ENCODE data around the gene PEX16.

The PEX16 gene

GRCh38 chr11:45917623-45918330, at the start of gene PEX16:
Gene PEX16 (minus strand): TSS chr11:45917877. CDS start chr11:45917811, 66 bp downstream.
- DNase-seq (ENCODE audit: low read depth in 2 of 2): peak; percentile 85 to 92

- DNase-seq (ENCODE audit: low read depth in 2 of 2): peak; percentile 37
Measured at GRCh38 chr11:45964911-45965389, 47.3 kb upstream of the PEX16 start.

- no peak for DNase-seq (ENCODE audit: low read depth in 2 of 2)
Measured at GRCh38 chr11:45961751-45962240, 44.1 kb upstream of the PEX16 start.

DNA sequence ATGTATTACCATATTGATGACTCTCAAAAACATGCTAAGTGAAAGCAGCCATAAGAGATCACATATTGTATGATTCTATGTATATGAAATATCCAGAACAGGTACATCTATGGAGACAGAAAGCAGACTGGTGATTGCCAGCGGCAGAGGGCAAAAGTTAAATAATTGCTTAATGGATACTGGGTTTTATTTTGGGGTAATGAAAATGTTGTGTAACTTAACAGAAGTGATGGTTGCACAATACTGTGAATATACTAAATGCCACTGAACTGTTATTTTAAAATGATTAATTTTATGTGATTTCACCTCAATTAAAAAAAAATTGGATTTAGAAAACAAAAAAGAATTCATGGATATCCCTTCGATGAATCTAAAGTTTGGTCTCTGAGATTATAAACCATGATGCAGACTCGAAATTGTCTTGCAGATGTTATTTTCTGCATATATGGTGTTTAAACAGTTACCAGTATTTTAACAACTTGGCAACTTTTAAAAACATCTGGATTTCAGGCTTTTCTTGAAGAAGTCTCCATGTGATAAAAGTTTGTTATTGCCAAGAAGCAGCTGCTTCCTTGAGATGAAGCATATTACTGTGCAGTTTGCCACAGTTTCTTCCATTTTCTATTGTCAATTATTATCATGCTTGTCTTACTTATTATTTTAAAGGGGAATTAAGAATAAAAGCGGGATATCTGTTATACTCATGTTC, 42.9 kb upstream of the PEX16 start:
- DNase-seq (ENCODE audit: low read depth in 2 of 2): no peak

GRCh38 chr11:45959851-45960250, 42.2 kb upstream of the PEX16 start:
- DNase-seq (ENCODE audit: low read depth in 2 of 2): no peak

GRCh38 chr11:45949992-45950407, 32.3 kb upstream of the PEX16 start:
- DNase-seq (ENCODE audit: low read depth in 2 of 2): no peak

- DNase-seq (ENCODE audit: low read depth in 2 of 2): no peak
Measured at GRCh38 chr11:45948356-45948755, 30.7 kb upstream of the PEX16 start.

- no peak for DNase-seq (ENCODE audit: low read depth in 2 of 2)
Measured at GRCh38 chr11:45947885-45948284, 30.2 kb upstream of the PEX16 start.

GRCh38 chr11:45945397-45945999, 27.8 kb upstream of the PEX16 start:
- no peak for DNase-seq (ENCODE audit: low read depth in 2 of 2)

- DNase-seq (ENCODE audit: low read depth in 2 of 2): no peak
Measured at GRCh38 chr11:45942381-45942780, 24.7 kb upstream of the PEX16 start.

DNA sequence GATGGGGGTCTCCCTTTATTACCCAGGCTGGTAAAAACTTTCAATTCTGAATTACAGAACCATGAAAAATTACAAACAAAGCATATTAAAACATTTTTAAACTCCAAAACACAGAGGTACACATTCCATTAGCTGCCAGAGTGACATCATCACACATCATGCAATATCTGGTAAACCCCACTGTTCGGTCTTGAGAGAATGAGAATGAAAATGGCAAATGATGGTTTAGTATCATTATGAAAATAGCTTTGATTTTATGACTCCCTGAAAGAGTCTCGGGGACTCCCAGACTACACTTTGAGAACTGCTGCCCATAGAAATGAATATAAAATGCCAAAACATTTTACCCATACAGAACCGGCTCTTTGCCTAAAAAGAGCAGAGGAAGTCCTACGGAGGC, 23.6 kb upstream of the PEX16 start:
- no peak for DNase-seq (ENCODE audit: low read depth in 2 of 2)

DNA sequence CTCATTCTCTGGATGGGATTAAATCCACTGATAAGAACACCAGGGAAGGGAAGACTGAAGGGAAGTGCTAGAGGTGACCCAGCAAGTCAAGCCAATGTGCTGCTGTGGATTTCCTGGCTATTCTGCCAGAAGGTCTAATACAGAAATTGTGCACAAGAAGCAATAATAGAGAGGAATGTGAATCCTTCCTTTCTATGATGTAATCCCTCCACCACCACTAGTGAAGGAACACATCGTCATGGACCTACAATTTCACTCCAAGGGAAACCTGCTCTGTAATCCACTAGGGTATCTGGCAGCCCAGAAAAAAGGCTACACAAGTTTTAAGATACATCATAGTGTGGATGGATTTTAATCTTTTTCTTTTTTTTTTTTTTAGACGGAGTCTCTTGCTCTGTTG, 22.2 kb upstream of the PEX16 start:
- no peak for DNase-seq (ENCODE audit: low read depth in 2 of 2)

- no peak for DNase-seq (ENCODE audit: low read depth in 2 of 2)
Measured at GRCh38 chr11:45937916-45938315, 20.2 kb upstream of the PEX16 start.

DNA sequence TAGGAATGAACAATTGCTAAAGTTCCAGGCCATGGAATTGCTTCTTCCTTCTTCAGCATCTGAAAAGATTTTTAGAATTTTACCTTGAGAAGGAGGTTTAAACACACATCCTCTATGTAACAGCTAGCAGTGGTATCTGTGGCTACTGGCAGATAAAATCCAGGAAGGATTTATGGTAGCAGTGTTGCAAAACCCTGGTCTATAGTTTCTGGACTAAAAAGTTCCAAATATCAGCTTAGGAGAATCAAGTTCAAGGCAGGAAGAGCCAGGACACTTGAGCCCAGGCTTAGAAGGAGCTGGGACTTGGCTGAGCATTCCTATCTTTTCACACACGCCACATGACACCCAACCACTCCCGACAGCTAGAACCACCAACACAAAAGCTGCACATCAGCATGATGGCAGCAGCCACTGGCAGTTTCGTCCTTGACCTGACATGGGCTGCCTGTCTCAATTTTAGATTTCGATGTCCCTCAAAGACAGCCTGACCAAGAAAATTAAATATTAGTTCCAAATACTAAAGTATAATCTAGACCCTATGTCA, 18.9 kb upstream of the PEX16 start:
- DNase-seq (ENCODE audit: low read depth in 2 of 2): no peak

- DNase-seq (ENCODE audit: low read depth in 2 of 2): no peak
Measured at GRCh38 chr11:45935349-45936064, 17.8 kb upstream of the PEX16 start.

DNA sequence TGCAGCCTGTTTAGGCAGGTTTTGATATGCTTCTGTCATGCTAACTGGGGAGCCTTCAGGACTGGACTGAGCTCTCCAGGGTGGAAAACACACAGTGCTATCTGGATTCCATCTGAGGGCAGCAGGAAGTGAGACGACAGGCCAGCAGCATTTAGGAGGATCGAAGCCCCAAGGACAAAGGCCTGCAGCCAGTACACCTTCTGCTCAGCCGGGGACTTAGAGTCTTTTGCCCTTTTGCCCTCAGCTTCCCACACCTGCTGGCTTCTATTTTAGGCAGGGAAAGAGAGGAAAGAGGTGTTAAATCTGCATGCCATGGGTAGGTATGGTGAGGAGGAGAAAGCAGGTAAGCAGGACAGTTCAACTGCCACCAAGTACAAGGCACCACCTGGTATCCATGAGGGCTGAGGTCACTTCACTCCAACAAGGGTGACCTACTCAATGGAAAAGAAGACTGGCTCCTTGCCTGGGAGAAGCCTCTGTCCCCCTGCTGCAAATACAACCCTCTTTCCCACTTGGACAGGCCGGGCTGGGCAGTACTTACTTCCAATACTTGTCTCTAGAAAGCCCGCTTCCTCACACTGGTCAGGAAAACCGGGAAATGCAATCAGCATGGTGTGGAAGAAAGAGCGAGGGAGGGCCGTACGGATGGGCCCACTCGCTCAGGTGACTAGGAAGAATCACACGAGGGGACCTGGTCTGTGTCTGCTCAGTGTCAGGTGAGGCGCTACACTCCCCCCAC, 17.1 kb upstream of the PEX16 start:
- no peak for DNase-seq (ENCODE audit: low read depth in 2 of 2)

- no peak for DNase-seq (ENCODE audit: low read depth in 2 of 2)
Measured at GRCh38 chr11:45933846-45934579, 16.3 kb upstream of the PEX16 start.

- no peak for DNase-seq (ENCODE audit: low read depth in 2 of 2)
Measured at GRCh38 chr11:45933131-45933831, 15.6 kb upstream of the PEX16 start.

GRCh38 chr11:45932217-45932616, 14.5 kb upstream of the PEX16 start:
- DNase-seq (ENCODE audit: low read depth in 2 of 2): no peak

GRCh38 chr11:45931739-45932138, 14.1 kb upstream of the PEX16 start:
- DNase-seq (ENCODE audit: low read depth in 2 of 2): no peak

Measured in stimulated activated CD8-positive, alpha-beta memory T cell treated with anti-CD3 and anti-CD28 coated beads, Interleukin-2, amount 100 ng/mL, for 1 hour (primary cell).